ENCODE data around the gene CDH20.

Gene CDH20

GRCh38 chr18:61448316-61448715 is 115.1 kb downstream of the CDH20 start:
- TF ChIP-seq CTCF (conservative IDR thresholded peaks at IDR 0.05; ENCODE audit: low read length): no peak
- no peak overlapping the region for H3K4me3 ChIP-seq (ENCODE audit: low read length)
- no peak for DNase-seq (ENCODE audit: low read depth)

- H3K4me3 ChIP-seq (ENCODE audit: low read length): no peak overlapping the region
- TF ChIP-seq CTCF (conservative IDR thresholded peaks at IDR 0.05; ENCODE audit: low read length): no peak
Observed at GRCh38 chr18:61459896-61460648, 126.8 kb downstream of the CDH20 start.

GRCh38 chr18:61464551-61465142 is 131.4 kb downstream of the CDH20 start:
- no peak for DNase-seq (ENCODE audit: low read depth)
- no peak overlapping the region for H3K4me3 ChIP-seq (ENCODE audit: low read length)
- TF ChIP-seq CTCF (conservative IDR thresholded peaks at IDR 0.05; ENCODE audit: low read length): no peak

More at GRCh38 chr18:61459896-61460648, 126.8 kb downstream of the CDH20 start:
- DNase-seq (ENCODE audit: low read depth): no peak

GRCh38 chr18:61466736-61467135 is 133.5 kb downstream of the CDH20 start:
- H3K4me3 ChIP-seq (ENCODE audit: low read length): no peak overlapping the region
- TF ChIP-seq CTCF (conservative IDR thresholded peaks at IDR 0.05; ENCODE audit: low read length): no peak
- DNase-seq (ENCODE audit: low read depth): no peak

GRCh38 chr18:61470031-61470674 is 136.9 kb downstream of the CDH20 start:
- DNase-seq (ENCODE audit: low read depth): no peak
- no peak overlapping the region for H3K4me3 ChIP-seq (ENCODE audit: low read length)
- no peak for TF ChIP-seq CTCF (conservative IDR thresholded peaks at IDR 0.05; ENCODE audit: low read length)

GRCh38 chr18:61471541-61471940 is 138.3 kb downstream of the CDH20 start:
- no peak overlapping the region for H3K4me3 ChIP-seq (ENCODE audit: low read length)
- TF ChIP-seq CTCF (conservative IDR thresholded peaks at IDR 0.05; ENCODE audit: low read length): no peak
- no peak for DNase-seq (ENCODE audit: low read depth)
